WI38 (cell line): Measurements from ENCODE around the gene BTBD9.

ENCODE experiments used
- H3K4me3 ChIP-seq: 2 replicates; pipeline ENCODE4 v1.5.1; 2011; ENCODE audit warnings: low read depth, mild to moderate bottlenecking, control low read depth, low read length
- CTCF ChIP-seq: IDR thresholded peaks from 2 replicates; pipeline ENCODE4 v1.5.1; 2012; ENCODE audit warnings: low read depth, mild to moderate bottlenecking, control low read depth, low read length

The BTBD9 gene

GRCh38 chr6:38216451-38216850 lies 423.3 kb downstream of the BTBD9 start:
- no peak for TF ChIP-seq CTCF
- no peak overlapping the region for H3K4me3 ChIP-seq

GRCh38 chr6:38215651-38216311 lies 423.9 kb downstream of the BTBD9 start:
- TF ChIP-seq CTCF = no peak

GRCh38 chr6:38215225-38215624 lies 424.5 kb downstream of the BTBD9 start:
- no peak for TF ChIP-seq CTCF
- H3K4me3 ChIP-seq = no peak overlapping the region

More at GRCh38 chr6:38215651-38216311, 423.9 kb downstream of the BTBD9 start:
- H3K4me3 ChIP-seq = no peak overlapping the region

GRCh38 chr6:38214159-38214558 lies 425.6 kb downstream of the BTBD9 start:
- TF ChIP-seq CTCF = no peak
- H3K4me3 ChIP-seq = no peak overlapping the region

GRCh38 chr6:38213251-38213658 lies 426.5 kb downstream of the BTBD9 start:
- no peak overlapping the region for H3K4me3 ChIP-seq
- TF ChIP-seq CTCF = no peak

GRCh38 chr6:38212579-38212978 lies 427.1 kb downstream of the BTBD9 start:
- no peak overlapping the region for H3K4me3 ChIP-seq
- no peak for TF ChIP-seq CTCF

GRCh38 chr6:38212116-38212515 lies 427.6 kb downstream of the BTBD9 start:
- no peak overlapping the region for H3K4me3 ChIP-seq
- TF ChIP-seq CTCF = no peak
